HEK293 (cell line): ENCODE results near the gene DIP2C.

Experiments used
- CTCF ChIA-PET: fragments of 350-600 bp; formaldehyde crosslinking; extraction: SDS; loops from one replicate; lab custom pipeline; 2021; ENCODE audit warnings: antibody characterized with exemption; lab: Yijun Ruan, JAX
- POLR2A ChIA-PET: fragments of 300-600 bp; formaldehyde crosslinking; extraction: SDS; loops from one replicate; lab custom pipeline; 2020; ENCODE audit warnings: antibody characterized with exemption, inconsistent platforms; lab: Yijun Ruan, JAX
- H3K27ac ChIP-seq: fragments of 200-500 bp; sonication (Bioruptor generic); 2 replicates; pipeline ENCODE4 v1.5.1; 2014; ENCODE audit warnings: low read depth, low read length, control low read depth, inconsistent platforms; ENCODE audit errors: extremely low read depth
- H3K36me3 ChIP-seq, 2 experiments: fragments of 200-500 bp in 1 of 2; sonication (Bioruptor generic) in 1 of 2; 1 replicate in 1 of 2; 2 replicates in 1 of 2; pipeline ENCODE4 v1.5.1; 2014 to 2017; ENCODE audit warnings: inconsistent platforms in 2 of 2, low read length in 2 of 2; ENCODE audit not compliant: control insufficient read depth in 2 of 2, insufficient read depth in 1 of 2
- H3K4me1 ChIP-seq: fragments of 200-500 bp; sonication (Bioruptor generic); 2 replicates; pipeline ENCODE4 v1.5.1; 2014; ENCODE audit warnings: mild to moderate bottlenecking, low read length, inconsistent platforms; ENCODE audit not compliant: control insufficient read depth, insufficient read depth
- H3K4me3 ChIP-seq: 2 replicates; pipeline ENCODE4 v1.5.1; 2011; ENCODE audit warnings: low read depth, mild to moderate bottlenecking, control low read depth, low read length, moderate library complexity
- H3K9me3 ChIP-seq: fragments of 200-500 bp; sonication (Bioruptor generic); 2 replicates; pipeline ENCODE4 v1.5.1; 2014; ENCODE audit warnings: low read depth, low read length, inconsistent platforms; ENCODE audit not compliant: control insufficient read depth, insufficient read depth
- MZF1 ChIP-seq: fragments of 450-650 bp; formaldehyde crosslinking; IDR thresholded peaks from 2 replicates; pipeline ENCODE4 v1.5.1; 2017; ENCODE audit warnings: missing biosample characterization, missing genetic modification characterization, borderline replicate concordance
- SETDB1 ChIP-seq: IDR thresholded peaks from one replicate; pipeline ENCODE4 v1.6.1; 2017; ENCODE audit warnings: mild to moderate bottlenecking, low read length, moderate library complexity, mixed read lengths; ENCODE audit not compliant: insufficient read length
- SP3 ChIP-seq: fragments of 450-650 bp; formaldehyde crosslinking; IDR thresholded peaks from 2 replicates; pipeline ENCODE4 v1.5.1; 2016; ENCODE audit warnings: missing biosample characterization, missing genetic modification characterization
- ZBTB1 ChIP-seq: fragments of 450-650 bp; formaldehyde crosslinking; IDR thresholded peaks from 2 replicates; pipeline ENCODE4 v1.5.1; 2016; ENCODE audit warnings: missing biosample characterization, missing genetic modification characterization
- ZBTB48 ChIP-seq: fragments of 450-650 bp; formaldehyde crosslinking; IDR thresholded peaks from 2 replicates; pipeline ENCODE4 v1.5.1; 2016; ENCODE audit warnings: missing biosample characterization, missing genetic modification characterization
- ZBTB7A ChIP-seq: fragments of 450-650 bp; formaldehyde crosslinking; IDR thresholded peaks from 2 replicates; pipeline ENCODE4 v1.5.1; 2016; ENCODE audit warnings: low read depth, missing biosample characterization, missing genetic modification characterization
- ZEB2 ChIP-seq: fragments of 450-650 bp; formaldehyde crosslinking; IDR thresholded peaks from 2 replicates; pipeline ENCODE4 v1.5.1; 2016; ENCODE audit warnings: missing biosample characterization, missing genetic modification characterization
- ZNF132 ChIP-seq: fragments of 450-650 bp; formaldehyde crosslinking; IDR thresholded peaks from 2 replicates; pipeline ENCODE4 v1.5.1; 2017; ENCODE audit warnings: missing biosample characterization, missing genetic modification characterization, borderline replicate concordance
- ZNF19 ChIP-seq: fragments of 450-650 bp; formaldehyde crosslinking; IDR thresholded peaks from 2 replicates; pipeline ENCODE4; 2016; ENCODE audit warnings: missing biosample characterization, missing genetic modification characterization, low read depth
- ZNF23 ChIP-seq: fragments of 450-650 bp; formaldehyde crosslinking; IDR thresholded peaks from 2 replicates; pipeline ENCODE4 v1.5.1; 2016; ENCODE audit warnings: missing biosample characterization, missing genetic modification characterization, borderline replicate concordance
- ZNF239 ChIP-seq: fragments of 450-650 bp; formaldehyde crosslinking; IDR thresholded peaks from 2 replicates; pipeline ENCODE4 v1.5.1; 2016; ENCODE audit warnings: missing biosample characterization, missing genetic modification characterization
- ZNF248 ChIP-seq: fragments of 450-650 bp; formaldehyde crosslinking; IDR thresholded peaks from 2 replicates; pipeline ENCODE4 v1.5.1; 2017; ENCODE audit warnings: missing biosample characterization, missing genetic modification characterization
- ZNF292 ChIP-seq: fragments of 450-650 bp; formaldehyde crosslinking; IDR thresholded peaks from 2 replicates; pipeline ENCODE4 v1.5.1; 2016; ENCODE audit warnings: low read depth, missing biosample characterization, missing genetic modification characterization, borderline replicate concordance
- ZNF354C ChIP-seq: fragments of 450-650 bp; formaldehyde crosslinking; IDR thresholded peaks from 2 replicates; pipeline ENCODE4 v1.5.1; 2016; ENCODE audit warnings: missing biosample characterization, missing genetic modification characterization, low read depth, borderline replicate concordance
- ZNF394 ChIP-seq: fragments of 450-650 bp; formaldehyde crosslinking; IDR thresholded peaks from 2 replicates; pipeline ENCODE4 v1.5.1; 2016; ENCODE audit warnings: missing biosample characterization, missing genetic modification characterization, mild to moderate bottlenecking, moderate library complexity, borderline replicate concordance
- ZNF530 ChIP-seq: fragments of 450-650 bp; formaldehyde crosslinking; IDR thresholded peaks from 2 replicates; pipeline ENCODE4 v1.5.1; 2016; ENCODE audit warnings: low read depth, missing biosample characterization, missing genetic modification characterization
- ZNF600 ChIP-seq: fragments of 450-650 bp; formaldehyde crosslinking; IDR thresholded peaks from 2 replicates; pipeline ENCODE4 v1.5.1; 2016; ENCODE audit warnings: missing biosample characterization, missing genetic modification characterization
- ZNF629 ChIP-seq: fragments of 450-650 bp; formaldehyde crosslinking; IDR thresholded peaks from 2 replicates; pipeline ENCODE4 v1.5.1; 2017; ENCODE audit warnings: missing biosample characterization, missing genetic modification characterization
- ZNF707 ChIP-seq: fragments of 450-650 bp; formaldehyde crosslinking; IDR thresholded peaks from 2 replicates; pipeline ENCODE4 v1.5.1; 2016; ENCODE audit warnings: missing biosample characterization, missing genetic modification characterization
- ZNF747 ChIP-seq: fragments of 450-650 bp; formaldehyde crosslinking; IDR thresholded peaks from 2 replicates; pipeline ENCODE4 v1.5.1; 2016; ENCODE audit warnings: missing biosample characterization, missing genetic modification characterization
- ZNF791 ChIP-seq: fragments of 450-650 bp; formaldehyde crosslinking; IDR thresholded peaks from 2 replicates; pipeline ENCODE4 v1.5.1; 2016; ENCODE audit warnings: missing biosample characterization, missing genetic modification characterization
- TF ChIP-seq, protein P1 (sequence below): fragments of 450-650 bp; formaldehyde crosslinking; IDR thresholded peaks from 2 replicates; pipeline ENCODE4 v1.5.1; 2016; ENCODE audit warnings: missing biosample characterization, missing genetic modification characterization
- TF ChIP-seq, protein P2 (sequence below): sonication (generic); formaldehyde crosslinking; IDR thresholded peaks from 2 replicates; pipeline ENCODE4 v1.8.1; 2022; ENCODE audit warnings: mild to moderate bottlenecking, moderate library complexity, missing genetic modification reagents
- TF ChIP-seq, protein P3 (sequence below): fragments of 450-650 bp; formaldehyde crosslinking; IDR thresholded peaks from 2 replicates; pipeline ENCODE4 v1.5.1; 2016; ENCODE audit warnings: missing biosample characterization, missing genetic modification characterization
- TF ChIP-seq, protein P4 (sequence below): fragments of 450-650 bp; formaldehyde crosslinking; IDR thresholded peaks from 2 replicates; pipeline ENCODE4 v1.5.1; 2016; ENCODE audit warnings: missing biosample characterization, missing genetic modification characterization, low read depth
- TF ChIP-seq, protein P5 (sequence below): fragments of 450-650 bp; formaldehyde crosslinking; IDR thresholded peaks from 2 replicates; pipeline ENCODE4 v1.5.1; 2017; ENCODE audit warnings: missing biosample characterization, missing genetic modification characterization
- TF ChIP-seq, protein P6 (sequence below): fragments of 450-650 bp; formaldehyde crosslinking; IDR thresholded peaks from 2 replicates; pipeline ENCODE4 v1.5.1; 2017; ENCODE audit warnings: missing biosample characterization, mild to moderate bottlenecking, missing genetic modification characterization, moderate library complexity

Gene DIP2C

DNA sequence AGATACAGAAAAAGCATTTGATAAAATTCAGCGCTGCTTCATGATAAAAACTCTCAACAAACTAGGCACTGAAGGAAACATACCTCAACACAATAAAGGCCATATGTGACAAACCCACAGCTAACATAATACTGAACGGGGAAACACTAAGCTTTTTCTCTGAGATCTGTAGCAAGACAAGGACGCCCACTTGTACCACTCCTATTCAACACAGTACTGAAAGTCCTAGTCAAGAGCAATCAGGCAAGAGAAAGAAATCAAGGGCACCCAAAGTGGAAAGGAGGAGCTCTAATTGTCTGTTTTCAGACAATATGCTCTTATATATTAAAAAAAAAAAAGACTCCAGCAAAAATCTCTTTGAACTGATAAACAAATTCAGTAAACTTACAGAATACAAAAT lies 13.3 kb downstream of the DIP2C start:
- H3K36me3 ChIP-seq, result no peaks in the 10 kb centered on the region
- TF ChIP-seq ZNF292 (tag by site-specific recombination) (no peak), ZNF747 (tag by site-specific recombination) (no peak), ZBTB48 (tag by site-specific recombination) (no peak), SETDB1 (no peak), ZNF132 (no peak), ZBTB7A (tag by site-specific recombination) (no peak), ZNF600 (tag by site-specific recombination) (no peak), SP3 (tag by site-specific recombination) (no peak), ZNF394 (tag by site-specific recombination) (no peak), ZNF707 (tag by site-specific recombination) (no peak), ZNF354C (tag by site-specific recombination) (no peak), ZNF248 (tag by site-specific recombination) (no peak), ZBTB1 (tag by site-specific recombination) (no peak)
- TF ChIP-seq, protein P1, sequence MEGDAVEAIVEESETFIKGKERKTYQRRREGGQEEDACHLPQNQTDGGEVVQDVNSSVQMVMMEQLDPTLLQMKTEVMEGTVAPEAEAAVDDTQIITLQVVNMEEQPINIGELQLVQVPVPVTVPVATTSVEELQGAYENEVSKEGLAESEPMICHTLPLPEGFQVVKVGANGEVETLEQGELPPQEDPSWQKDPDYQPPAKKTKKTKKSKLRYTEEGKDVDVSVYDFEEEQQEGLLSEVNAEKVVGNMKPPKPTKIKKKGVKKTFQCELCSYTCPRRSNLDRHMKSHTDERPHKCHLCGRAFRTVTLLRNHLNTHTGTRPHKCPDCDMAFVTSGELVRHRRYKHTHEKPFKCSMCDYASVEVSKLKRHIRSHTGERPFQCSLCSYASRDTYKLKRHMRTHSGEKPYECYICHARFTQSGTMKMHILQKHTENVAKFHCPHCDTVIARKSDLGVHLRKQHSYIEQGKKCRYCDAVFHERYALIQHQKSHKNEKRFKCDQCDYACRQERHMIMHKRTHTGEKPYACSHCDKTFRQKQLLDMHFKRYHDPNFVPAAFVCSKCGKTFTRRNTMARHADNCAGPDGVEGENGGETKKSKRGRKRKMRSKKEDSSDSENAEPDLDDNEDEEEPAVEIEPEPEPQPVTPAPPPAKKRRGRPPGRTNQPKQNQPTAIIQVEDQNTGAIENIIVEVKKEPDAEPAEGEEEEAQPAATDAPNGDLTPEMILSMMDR (tag by site-specific recombination), result no peak
- TF ChIP-seq, protein P2, sequence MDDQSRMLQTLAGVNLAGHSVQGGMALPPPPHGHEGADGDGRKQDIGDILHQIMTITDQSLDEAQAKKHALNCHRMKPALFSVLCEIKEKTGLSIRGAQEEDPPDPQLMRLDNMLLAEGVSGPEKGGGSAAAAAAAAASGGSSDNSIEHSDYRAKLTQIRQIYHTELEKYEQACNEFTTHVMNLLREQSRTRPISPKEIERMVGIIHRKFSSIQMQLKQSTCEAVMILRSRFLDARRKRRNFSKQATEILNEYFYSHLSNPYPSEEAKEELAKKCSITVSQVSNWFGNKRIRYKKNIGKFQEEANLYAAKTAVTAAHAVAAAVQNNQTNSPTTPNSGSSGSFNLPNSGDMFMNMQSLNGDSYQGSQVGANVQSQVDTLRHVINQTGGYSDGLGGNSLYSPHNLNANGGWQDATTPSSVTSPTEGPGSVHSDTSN, result no peak
- POLR2A ChIA-PET, result no interaction called here

DNA sequence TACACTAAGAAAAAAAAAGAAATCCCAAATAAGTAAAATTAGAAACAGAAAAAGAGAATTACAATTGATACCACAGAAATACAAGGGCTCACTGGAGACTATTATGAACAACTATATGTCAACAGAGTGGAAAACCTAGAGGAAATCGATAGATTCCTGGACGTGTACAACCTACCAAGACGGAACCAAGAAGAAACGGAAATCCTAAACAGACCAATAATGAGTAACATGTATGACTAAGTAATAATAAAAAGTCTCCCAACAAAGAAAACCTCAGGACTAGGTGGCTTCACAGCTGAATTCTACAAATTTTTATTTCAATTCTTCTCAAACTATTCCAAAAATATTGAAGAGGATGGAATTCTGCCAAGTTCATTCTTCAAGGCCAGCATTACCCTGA lies 13.9 kb downstream of the DIP2C start:
- Histone ChIP-seq H3K4me3 (no peak overlapping the region), H3K27ac (no peak overlapping the region), H3K36me3 (no peaks in the 10 kb centered on the region), H3K4me1 (peaks cover 7% of the 10 kb centered on the region; the same call in 1 of the 2 replicates), H3K9me3 (no peaks in the 10 kb centered on the region)
- ChIA-PET POLR2A (no interaction called here), CTCF (interaction anchor here (0.5 to 0.7 kb wide), 3 partner anchors 11 to 648 kb away, joined by 3 to 5 read pairs (median 3); no protein-coding TSS in a partner anchor)
- TF ChIP-seq ZEB2 (tag by site-specific recombination) (no peak), ZNF791 (tag by site-specific recombination) (no peak), ZNF239 (tag by site-specific recombination) (no peak), MZF1 (tag by site-specific recombination) (no peak), ZNF19 (tag by site-specific recombination) (no peak), ZNF629 (tag by site-specific recombination) (no peak), ZNF530 (no peak), ZNF23 (tag by site-specific recombination) (no peak)
- TF ChIP-seq, protein P3, sequence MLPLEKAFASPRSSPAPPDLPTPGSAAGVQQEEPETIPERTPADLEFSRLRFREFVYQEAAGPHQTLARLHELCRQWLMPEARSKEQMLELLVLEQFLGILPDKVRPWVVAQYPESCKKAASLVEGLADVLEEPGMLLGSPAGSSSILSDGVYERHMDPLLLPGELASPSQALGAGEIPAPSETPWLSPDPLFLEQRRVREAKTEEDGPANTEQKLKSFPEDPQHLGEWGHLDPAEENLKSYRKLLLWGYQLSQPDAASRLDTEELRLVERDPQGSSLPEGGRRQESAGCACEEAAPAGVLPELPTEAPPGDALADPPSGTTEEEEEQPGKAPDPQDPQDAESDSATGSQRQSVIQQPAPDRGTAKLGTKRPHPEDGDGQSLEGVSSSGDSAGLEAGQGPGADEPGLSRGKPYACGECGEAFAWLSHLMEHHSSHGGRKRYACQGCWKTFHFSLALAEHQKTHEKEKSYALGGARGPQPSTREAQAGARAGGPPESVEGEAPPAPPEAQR (tag by site-specific recombination), result no peak
- TF ChIP-seq, protein P4, sequence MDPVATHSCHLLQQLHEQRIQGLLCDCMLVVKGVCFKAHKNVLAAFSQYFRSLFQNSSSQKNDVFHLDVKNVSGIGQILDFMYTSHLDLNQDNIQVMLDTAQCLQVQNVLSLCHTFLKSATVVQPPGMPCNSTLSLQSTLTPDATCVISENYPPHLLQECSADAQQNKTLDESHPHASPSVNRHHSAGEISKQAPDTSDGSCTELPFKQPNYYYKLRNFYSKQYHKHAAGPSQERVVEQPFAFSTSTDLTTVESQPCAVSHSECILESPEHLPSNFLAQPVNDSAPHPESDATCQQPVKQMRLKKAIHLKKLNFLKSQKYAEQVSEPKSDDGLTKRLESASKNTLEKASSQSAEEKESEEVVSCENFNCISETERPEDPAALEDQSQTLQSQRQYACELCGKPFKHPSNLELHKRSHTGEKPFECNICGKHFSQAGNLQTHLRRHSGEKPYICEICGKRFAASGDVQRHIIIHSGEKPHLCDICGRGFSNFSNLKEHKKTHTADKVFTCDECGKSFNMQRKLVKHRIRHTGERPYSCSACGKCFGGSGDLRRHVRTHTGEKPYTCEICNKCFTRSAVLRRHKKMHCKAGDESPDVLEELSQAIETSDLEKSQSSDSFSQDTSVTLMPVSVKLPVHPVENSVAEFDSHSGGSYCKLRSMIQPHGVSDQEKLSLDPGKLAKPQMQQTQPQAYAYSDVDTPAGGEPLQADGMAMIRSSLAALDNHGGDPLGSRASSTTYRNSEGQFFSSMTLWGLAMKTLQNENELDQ (tag by site-specific recombination), result no peak
- TF ChIP-seq, protein P5, sequence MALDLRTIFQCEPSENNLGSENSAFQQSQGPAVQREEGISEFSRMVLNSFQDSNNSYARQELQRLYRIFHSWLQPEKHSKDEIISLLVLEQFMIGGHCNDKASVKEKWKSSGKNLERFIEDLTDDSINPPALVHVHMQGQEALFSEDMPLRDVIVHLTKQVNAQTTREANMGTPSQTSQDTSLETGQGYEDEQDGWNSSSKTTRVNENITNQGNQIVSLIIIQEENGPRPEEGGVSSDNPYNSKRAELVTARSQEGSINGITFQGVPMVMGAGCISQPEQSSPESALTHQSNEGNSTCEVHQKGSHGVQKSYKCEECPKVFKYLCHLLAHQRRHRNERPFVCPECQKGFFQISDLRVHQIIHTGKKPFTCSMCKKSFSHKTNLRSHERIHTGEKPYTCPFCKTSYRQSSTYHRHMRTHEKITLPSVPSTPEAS (tag by site-specific recombination), result no peak
- TF ChIP-seq, protein P6, sequence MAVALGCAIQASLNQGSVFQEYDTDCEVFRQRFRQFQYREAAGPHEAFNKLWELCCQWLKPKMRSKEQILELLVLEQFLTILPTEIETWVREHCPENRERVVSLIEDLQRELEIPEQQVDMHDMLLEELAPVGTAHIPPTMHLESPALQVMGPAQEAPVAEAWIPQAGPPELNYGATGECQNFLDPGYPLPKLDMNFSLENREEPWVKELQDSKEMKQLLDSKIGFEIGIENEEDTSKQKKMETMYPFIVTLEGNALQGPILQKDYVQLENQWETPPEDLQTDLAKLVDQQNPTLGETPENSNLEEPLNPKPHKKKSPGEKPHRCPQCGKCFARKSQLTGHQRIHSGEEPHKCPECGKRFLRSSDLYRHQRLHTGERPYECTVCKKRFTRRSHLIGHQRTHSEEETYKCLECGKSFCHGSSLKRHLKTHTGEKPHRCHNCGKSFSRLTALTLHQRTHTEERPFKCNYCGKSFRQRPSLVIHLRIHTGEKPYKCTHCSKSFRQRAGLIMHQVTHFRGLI, result no peak

More for the DNA sequence above, 13.3 kb downstream of the DIP2C start:
- Histone ChIP-seq H3K27ac (no peak overlapping the region), H3K4me1 (peaks cover 7% of the 10 kb centered on the region; the same call in 1 of the 2 replicates), H3K9me3 (no peaks in the 10 kb centered on the region), H3K4me3 (no peak overlapping the region)
- CTCF ChIA-PET, result interaction anchor here (0.7 kb wide), 1 partner anchor 16 kb away, joined by 3 read pairs; no protein-coding TSS in a partner anchor
